Activated T-cell treated with anti-CD3 and anti-CD28 coated beads, Interleukin-2, amount 50 U/mL, for 48 hours (primary cell): ENCODE measurements around the gene CYFIP2.
"Not testable (repeated sequence)": the region's sequence is repeated elsewhere in the genome, so short reads cannot be mapped to it uniquely, and the experiment has no call there.

Source experiments
- DNase-seq, 2 experiments: peaks; one replicate each; pipeline ENCODE4 v3.0.0-alpha.2; 2020

CYFIP2 gene

DNA sequence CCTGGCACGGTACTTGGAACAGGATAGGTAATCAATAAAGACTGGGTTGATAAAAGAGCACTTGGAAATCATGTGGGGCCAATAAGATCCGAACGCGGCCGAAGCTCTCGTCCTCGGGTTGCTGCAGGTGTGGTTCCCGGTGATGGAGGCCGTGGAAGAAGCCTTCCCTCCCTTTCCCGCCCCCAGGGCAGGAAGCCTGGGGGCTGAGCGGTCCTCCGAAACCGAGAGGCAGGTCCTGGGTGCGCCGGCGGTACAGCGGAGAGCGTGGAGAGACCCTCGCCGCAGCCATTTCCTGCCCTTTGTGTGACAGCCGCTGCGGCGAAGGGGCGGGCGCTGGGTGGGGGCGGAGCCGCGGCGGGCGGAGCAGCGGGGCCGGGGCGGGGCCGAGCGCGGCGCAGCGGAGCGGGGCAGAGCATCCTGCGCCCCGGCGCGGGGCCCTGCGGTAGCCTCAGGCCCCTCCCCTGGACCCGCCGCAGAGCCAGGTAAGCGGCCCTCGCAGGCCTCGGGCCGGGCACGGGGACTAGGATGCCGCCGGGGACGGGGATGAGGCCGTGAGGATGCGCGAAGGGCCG, at the start of gene CYFIP2:
TSS of gene CYFIP2 (plus strand) at position 410 of the 572 bp plus-strand sequence. CDS start 19,239 bp downstream, outside the sequence.
- DNase-seq = peak; percentile 90 to 91

DNA sequence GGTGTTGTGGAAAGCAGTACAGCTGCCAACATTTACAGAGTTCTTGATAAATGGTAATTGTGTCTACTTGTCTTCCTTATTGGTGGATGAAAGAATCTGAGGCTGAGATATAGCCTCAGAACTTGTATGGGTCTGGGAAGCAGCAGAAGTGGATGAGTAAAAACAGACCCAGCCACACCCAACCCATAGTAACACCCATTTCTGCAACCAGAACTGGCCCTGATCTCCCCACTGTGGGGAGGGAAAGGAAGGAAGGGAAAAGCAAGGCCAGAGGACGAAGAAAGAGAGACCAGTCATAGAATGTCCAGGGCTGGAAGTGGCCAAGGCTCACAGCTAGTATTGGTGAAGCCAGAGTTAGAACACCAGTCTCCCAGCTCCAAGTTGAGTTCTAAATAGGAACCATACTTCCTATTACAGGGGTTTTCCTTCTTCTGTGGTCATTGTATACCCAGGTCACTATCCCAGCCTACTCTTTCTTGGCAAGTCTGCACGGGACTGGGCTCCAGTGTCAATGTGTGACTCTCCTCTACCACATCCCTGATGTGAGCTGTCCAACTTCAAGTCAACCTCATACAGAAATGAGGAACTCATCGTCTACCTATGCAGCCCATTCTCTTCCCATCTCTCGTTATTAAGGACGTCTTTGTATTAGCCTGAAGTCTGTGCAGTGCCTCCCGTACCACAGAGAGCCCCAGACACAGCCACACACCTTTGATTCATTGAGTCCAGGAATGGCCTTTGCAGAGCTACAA, 49.4 kb upstream of the CYFIP2 start:
- DNase-seq = no peak

GRCh38 chr5:157217289-157218024, 48.5 kb upstream of the CYFIP2 start:
- DNase-seq = peak; percentile 70 to 72

DNA sequence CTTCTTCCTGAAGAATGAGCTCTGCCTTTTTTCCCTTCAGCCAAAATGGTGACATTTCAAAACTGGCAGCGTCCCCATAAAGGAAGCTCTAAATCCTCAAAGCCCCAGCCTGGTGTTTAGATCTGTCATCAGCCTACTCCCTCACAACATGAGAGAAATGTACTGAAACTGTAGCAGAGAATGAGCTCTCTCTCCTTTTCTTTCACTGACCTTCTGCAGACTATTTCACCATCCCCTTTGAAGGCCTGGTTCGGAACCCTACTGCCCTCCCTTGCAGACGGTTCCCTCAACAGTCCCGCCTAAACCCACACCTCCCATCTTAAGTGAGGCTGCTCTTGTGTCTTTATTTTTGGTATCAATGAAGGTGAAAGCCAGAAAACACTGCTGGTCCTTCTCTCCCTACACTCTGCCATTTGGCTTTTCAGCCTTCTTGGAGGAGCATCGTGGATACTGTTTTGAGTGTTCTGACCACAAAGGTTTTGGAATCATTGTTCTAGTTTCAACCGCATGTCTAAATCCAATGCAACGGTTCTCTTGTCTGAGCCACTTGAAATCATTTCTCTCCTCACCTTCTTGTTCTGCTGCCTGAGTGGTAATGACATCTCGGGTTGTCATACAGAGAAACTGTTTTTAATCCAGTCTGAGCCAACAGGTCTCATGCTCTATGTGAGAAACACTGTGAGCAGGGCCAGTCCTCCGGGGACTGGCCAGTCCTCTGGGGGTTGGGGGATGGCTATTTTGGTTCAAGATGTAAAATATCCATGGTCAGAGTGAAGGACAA, 46.2 kb upstream of the CYFIP2 start:
- DNase-seq = peak; percentile 75 to 77

GRCh38 chr5:157221959-157222358, 44.0 kb upstream of the CYFIP2 start:
- no peak for DNase-seq

DNA sequence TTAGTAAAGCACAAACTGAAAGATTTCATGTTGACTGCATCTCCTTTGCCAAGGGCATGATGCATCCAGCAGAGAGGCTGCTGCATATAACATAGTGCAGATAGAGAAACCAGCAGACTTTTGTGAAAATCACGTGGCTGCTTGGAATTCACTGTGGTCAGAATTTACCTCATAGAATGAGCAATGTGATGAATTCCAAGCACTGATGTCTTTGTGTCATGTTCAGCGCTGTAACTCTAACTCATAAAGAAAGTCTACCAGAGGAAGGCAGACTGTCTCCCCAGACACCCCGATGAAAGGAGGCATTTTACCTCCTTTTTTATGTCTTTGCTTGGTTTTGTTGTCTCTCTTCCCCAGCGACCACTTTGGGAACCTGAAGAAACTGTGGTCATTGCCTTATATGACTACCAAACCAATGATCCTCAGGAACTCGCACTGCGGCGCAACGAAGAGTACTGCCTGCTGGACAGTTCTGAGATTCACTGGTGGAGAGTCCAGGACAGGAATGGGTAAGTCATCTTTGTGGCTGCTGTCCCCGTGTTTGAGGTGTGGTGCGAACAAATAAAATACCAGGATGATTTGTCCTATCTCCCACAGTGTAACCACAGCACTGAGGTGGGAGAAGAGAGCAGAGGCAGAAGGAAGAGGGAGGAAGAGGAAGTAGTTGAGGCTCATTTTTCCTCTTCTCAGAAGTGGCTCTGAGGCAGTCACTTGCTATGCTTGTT, 43.3 kb upstream of the CYFIP2 start:
- peak; percentile 82 to 84 for DNase-seq

DNA sequence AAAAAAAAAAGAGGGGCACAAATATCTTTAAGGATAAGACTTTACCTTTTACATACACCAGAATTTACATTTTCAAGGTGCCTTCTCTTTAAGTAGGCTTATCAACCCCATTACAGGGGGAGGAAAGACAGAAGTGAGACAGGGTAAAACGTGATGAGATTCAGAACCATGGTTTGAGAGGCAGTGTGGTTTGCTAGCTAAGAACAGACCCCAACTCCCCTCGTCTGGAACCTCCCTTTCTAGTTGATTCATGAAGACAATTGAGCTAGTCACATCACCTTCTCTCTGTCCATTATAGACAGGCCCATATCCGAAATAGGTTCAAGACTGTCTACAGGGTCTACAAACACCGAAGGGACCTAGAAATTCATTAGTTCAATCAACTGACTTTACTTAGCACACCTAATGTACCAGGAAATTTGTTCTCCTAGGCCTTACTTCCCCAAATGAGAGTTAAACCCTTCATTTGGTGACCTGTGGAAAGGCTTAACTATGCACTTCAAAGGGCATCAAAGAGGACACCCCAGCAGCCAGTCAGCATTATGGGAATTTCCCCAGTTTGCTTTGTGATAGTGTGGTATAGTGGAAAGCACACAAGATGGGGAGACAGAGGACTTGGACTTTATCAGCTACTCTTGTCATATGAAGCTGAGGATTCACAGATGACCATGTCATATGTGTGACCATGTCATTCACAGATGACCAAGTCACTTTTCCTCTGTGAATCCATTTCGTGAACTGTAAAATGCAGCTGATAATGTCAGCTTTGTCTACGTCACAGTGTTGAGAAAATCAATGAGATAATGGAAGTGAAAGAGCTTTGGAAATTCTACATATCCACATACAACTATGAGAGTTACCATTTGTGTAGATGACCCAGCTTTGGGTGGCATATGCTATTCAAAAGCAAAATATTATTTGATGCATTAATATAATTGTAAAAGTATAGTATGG, 40.2 kb upstream of the CYFIP2 start:
- no peak for DNase-seq

DNA sequence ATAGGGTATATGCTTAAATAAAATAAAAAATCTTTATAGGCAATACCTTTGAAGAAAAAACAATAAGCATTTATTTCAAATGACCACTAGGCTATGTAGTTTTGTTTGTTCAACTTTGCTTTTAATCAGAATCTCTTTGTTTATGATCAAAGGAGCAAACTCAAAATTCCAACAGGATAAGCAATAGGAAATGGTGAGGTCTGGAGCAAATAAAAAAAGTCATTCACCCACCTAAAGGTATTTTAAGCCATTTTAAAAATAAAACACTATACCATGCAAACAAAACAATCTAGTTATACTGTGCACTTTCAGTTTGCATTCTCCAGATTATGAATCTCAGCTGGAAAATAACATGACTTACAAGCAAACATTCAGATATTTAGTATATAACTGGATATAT, 35.3 kb upstream of the CYFIP2 start:
- DNase-seq = no peak

DNA sequence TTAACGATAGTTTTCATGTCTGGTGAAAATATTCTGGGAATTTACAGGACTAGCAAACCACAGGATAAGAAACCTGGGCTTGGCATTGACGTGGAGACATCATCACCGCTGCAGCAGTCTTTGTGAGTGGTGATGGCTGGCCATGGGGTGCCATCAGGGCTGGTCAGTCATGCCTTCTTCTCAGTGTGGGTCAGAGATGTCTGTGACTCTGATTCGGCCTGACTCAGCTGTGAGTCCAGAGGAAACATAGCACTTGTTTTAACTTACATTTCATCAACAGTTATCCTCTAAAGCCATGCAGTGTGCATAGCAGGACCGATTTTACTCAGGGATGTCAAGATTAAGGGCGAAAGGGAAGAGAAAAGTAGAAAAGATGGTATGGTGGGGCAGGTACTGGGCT, 33.2 kb upstream of the CYFIP2 start:
- no peak for DNase-seq

- no peak for DNase-seq
Measured at GRCh38 chr5:157233515-157233914, 32.4 kb upstream of the CYFIP2 start.

DNA sequence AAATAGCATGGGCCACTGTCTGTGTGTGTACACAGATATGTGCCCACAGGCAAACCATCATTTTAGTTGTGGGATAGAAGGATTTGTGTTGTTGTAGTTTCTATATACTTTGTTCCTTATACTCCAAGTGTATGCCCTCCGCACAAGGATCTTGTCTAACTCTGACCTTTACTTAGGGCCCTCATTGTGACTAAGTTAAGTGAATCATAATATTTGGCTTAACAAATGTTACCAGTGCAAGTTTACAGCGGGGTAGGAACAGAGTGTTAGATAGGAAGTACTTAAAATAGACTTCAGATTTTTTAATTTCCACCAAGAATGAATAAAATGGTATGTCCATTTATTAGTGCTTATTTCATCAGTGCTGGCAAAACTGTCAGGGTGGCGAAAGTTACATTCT, 29.5 kb upstream of the CYFIP2 start:
- no peak for DNase-seq

DNA sequence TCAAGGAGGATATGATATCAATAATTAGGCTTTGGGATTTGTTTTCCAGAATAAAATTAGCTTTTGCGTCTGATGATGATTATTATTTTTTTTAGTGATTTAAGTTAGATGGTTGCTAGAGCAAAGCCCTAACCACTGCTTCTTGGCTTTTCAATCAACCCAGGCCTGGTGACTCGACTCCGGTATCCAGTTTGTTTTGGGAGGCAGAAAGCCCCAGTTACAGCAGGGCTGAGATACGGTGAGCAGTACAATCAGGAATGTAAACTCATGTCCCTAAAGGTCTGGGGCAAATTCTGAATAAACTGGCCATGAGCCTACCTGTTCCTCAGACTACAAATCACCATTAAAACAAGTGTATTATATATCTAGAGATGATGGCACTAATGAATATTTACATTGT, 24.4 kb upstream of the CYFIP2 start:
- no peak for DNase-seq

- DNase-seq = not testable (repeated sequence)
Measured at GRCh38 chr5:157244704-157245103, 21.2 kb upstream of the CYFIP2 start.

- DNase-seq = no peak
Measured at GRCh38 chr5:157245476-157245875, 20.4 kb upstream of the CYFIP2 start.

DNA sequence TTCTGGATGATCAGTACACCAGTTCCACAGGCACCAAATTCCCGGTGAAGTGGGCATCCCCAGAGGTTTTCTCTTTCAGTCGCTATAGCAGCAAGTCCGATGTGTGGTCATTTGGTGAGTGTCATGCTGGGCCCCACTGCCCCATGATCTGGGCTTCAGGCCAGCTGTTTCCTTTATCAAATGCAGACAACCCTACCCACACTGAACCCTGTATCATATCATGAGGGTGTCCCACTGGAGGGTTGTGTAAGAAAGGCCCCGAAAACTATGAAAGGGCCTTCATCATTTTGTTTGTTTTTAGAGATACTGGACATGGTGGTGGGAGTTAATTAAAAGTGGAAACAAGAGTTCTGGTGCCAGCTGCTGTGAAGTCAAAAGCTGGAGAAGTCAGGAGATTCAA, 20.0 kb upstream of the CYFIP2 start:
- no peak for DNase-seq

DNA sequence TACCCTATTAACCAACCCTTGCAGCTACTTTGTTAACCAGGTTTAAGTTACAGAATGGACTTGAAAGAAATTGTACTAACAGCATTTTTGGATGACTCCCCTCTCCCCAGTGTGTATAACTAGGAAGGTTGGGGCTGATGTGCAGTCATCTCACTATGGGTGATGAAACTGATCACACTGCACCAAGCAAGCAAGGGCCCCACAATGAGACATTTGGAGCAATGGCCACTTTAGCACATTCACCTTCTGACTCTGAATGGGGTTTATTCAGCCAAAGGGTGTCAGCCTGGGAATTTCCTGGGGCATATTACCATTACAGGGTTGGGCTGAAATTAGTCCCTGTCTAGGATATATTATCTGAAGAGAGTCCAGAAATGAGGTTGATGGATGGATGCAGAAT, 18.7 kb upstream of the CYFIP2 start:
- DNase-seq = peak; percentile 61 to 62

DNA sequence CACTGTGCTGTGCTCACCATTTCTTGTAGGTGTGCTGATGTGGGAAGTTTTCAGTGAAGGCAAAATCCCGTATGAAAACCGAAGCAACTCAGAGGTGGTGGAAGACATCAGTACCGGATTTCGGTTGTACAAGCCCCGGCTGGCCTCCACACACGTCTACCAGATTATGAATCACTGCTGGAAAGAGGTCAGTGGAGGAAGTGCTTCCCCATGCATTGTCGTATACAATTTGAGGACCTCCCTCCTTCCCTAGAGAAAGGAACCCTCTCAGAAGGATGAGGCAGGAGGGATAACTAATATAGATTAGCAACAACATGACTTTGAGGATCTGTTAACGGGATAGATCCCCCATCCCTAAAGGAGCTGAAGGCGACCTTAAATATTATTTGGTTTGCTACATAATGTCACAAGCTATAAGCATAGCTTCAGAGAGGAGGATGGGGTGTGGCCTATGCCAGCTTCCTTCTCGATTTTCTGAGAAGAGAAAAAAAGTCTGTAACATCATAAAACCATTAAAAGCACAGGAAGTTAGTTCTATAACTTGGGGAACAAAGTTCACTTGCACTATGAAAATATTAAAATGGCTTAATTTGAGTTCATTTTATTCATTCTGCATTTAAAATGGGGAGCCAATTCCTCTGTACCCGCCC, 17.0 kb upstream of the CYFIP2 start:
- DNase-seq = peak; percentile 52 to 55

DNA sequence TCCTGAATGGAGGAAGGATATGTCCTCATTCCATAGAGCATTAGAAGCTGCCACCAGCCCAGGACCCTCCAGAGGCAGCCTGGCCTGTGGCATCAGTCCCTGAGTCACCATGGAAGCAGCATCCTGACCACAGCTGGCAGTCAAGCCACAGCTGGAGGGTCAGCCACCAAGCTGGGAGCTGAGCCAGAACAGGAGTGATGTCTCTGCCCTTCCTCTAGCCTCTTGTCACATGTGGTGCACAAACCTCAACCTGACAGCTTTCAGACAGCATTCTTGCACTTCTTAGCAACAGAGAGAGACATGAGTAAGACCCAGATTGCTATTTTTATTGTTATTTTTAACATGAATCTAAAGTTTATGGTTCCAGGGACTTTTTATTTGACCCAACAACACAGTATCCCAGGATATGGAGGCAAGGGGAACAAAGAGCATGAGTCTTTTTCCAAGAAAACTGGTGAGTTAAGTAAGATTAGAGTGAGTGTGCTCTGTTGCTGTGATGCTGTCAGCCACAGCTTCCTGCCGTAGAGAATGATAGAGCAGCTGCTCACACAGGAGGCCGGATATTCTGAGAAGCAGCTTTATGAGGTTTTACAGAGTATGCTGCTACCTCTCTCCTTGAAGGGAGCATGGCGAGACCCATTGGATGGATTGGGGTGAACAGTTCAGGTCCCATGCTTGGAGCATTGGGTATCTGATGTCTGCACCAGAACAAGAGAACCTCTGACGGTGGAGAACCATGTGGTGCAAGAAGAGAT, 13.0 kb upstream of the CYFIP2 start:
- peak; percentile 72 to 78 for DNase-seq

DNA sequence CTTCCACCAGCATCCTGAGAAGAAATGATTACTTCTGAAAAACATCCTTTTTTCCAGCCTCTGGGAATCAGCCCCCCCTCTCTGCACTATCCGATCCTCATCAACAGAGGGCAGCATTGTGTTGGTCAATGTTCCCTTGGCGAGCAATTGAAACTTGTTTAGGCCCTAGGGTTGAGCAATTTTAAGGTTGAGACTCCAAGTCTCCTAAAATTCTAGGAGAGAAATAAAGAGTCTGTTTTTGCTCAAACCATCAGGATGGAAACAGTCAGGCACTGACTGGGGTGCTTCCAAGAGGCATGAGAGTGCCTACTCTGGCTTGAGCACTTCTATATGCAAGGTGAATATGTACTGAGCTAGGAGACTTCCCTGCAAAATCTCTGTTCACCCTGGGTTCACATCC, 12.4 kb upstream of the CYFIP2 start:
- DNase-seq = no peak

DNA sequence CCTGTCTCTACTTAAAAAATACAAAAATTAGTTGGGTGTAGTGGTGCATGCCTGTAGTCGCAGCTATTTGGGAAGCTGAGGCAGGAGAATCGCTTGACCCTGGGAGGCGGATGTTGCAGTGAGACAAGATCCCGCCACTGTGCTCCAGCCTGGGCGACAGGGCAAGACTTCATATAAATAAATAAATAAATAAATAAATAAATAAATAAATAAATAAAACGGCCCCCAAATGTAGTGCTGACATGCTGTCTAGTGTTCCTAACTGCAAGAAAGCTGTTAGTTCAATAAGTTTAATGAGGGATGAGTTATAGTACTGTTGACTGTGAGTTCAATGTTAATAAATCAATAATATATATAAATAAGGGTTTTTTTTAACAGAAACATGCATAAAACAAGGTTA, 7.5 kb upstream of the CYFIP2 start:
- no peak for DNase-seq
